ENCODE results near the gene CNTN4.
A peak's percentile ranks its signal among the peaks of the same experiment; 100 is the strongest.

The CNTN4 gene

GRCh38 chr3:2540115-2540514 lies 441.4 kb downstream of the CNTN4 start:
- Mint-ChIP-seq H3K27me3 (ENCODE audit: low read depth, poor library complexity) (no peaks in the 10 kb centered on the region), H3K27ac (peak overlapping the region; percentile 19), H3K4me3 (no peak overlapping the region), H3K36me3 (ENCODE audit: low read depth) (peaks cover 6% of the 10 kb centered on the region), H3K4me1 (peaks cover 3% of the 10 kb centered on the region), H3K9me3 (peaks cover 8% of the 10 kb centered on the region)
- TF ChIP-seq, protein P1, sequence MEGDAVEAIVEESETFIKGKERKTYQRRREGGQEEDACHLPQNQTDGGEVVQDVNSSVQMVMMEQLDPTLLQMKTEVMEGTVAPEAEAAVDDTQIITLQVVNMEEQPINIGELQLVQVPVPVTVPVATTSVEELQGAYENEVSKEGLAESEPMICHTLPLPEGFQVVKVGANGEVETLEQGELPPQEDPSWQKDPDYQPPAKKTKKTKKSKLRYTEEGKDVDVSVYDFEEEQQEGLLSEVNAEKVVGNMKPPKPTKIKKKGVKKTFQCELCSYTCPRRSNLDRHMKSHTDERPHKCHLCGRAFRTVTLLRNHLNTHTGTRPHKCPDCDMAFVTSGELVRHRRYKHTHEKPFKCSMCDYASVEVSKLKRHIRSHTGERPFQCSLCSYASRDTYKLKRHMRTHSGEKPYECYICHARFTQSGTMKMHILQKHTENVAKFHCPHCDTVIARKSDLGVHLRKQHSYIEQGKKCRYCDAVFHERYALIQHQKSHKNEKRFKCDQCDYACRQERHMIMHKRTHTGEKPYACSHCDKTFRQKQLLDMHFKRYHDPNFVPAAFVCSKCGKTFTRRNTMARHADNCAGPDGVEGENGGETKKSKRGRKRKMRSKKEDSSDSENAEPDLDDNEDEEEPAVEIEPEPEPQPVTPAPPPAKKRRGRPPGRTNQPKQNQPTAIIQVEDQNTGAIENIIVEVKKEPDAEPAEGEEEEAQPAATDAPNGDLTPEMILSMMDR (IDR thresholded peaks at IDR 0.05): no peak
- no peak for DNase-seq

DNA sequence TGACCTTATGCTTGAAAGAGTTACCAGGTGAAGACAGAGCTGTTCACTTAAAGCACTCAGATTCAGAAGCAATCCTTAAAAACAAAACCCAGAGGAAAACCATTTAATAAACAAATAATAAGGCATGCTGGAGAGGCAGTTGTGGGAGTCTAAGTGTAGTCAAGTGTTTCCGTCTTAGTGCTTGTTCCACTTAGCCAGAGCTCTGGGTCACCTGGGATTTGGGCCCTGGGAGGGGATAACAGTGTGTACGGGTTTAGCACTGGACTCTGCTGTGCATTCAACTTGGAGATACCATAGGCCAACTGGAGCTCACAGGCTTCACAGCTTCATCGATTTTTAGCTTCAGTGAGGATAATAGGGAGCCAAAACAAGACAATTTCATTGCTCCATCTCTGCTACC lies 444.6 kb downstream of the CNTN4 start:
- TF ChIP-seq, protein P1 (IDR thresholded peaks at IDR 0.05): no peak
- Mint-ChIP-seq H3K9me3 (peaks cover 30% of the 10 kb centered on the region), H3K4me3 (no peak overlapping the region), H3K27ac (no peak overlapping the region), H3K4me1 (no peaks in the 10 kb centered on the region), H3K36me3 (ENCODE audit: low read depth) (peaks cover 13% of the 10 kb centered on the region), H3K27me3 (ENCODE audit: low read depth, poor library complexity) (no peaks in the 10 kb centered on the region)
- DNase-seq: no peak

GRCh38 chr3:2544212-2544611 lies 445.5 kb downstream of the CNTN4 start:
- Mint-ChIP-seq H3K36me3 (ENCODE audit: low read depth) (peaks cover 17% of the 10 kb centered on the region), H3K27ac (no peak overlapping the region)
- TF ChIP-seq, protein P1 (IDR thresholded peaks at IDR 0.05): no peak

DNA sequence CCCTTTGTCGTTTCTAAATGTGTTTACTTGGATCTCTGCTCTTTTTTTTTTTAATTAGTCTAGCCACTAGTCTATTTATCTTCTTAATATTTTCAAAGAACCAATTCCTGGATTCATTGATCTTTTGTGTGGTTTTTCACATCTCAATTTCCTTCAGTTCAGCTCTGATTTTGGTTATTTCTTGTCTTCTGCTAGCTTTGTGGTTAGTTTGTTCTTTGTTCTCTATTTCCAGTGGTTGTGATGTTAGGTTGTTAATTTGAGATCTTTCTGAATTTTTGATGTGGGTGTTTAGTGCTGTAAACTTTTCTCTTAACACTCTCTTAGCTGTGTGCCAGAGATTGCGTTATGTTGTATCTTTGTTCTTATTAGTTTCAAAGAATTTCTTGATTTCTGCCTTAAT lies 446.1 kb downstream of the CNTN4 start:
- H3K27me3 Mint-ChIP-seq (ENCODE audit: low read depth, poor library complexity): no peaks in the 10 kb centered on the region
- H3K27ac Mint-ChIP-seq: no peak overlapping the region

More at GRCh38 chr3:2544212-2544611, 445.5 kb downstream of the CNTN4 start:
- Mint-ChIP-seq H3K9me3 (peaks cover 39% of the 10 kb centered on the region), H3K4me1 (no peaks in the 10 kb centered on the region), H3K4me3 (no peak overlapping the region), H3K27me3 (ENCODE audit: low read depth, poor library complexity) (no peaks in the 10 kb centered on the region)
- no peak for DNase-seq

DNA sequence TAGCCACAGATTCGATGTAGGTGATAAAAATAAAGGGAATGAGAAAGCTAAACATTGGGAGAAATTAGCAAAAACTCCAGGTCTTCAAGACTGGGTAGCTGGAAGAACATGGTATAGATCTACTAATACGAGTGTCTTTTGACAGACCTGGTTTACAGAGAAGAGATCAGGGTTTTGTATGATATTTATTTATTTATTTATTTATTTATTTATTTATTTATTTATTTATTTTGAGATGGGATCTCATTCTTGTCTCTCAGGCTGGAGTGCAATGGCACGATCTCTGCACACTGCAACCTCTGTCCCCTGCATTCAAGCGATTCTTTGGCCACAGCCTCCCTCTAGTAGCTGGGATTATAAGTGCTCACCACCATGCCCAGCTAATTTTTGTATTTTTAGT lies 448.4 kb downstream of the CNTN4 start:
- H3K36me3 Mint-ChIP-seq (ENCODE audit: low read depth): peaks cover 17% of the 10 kb centered on the region
- H3K27me3 Mint-ChIP-seq (ENCODE audit: low read depth, poor library complexity): no peaks in the 10 kb centered on the region
- TF ChIP-seq, protein P1 (IDR thresholded peaks at IDR 0.05): no peak
- no peak for DNase-seq
- no peak overlapping the region for H3K4me3 Mint-ChIP-seq
- H3K9me3 Mint-ChIP-seq: peaks cover 49% of the 10 kb centered on the region
- no peak overlapping the region for H3K27ac Mint-ChIP-seq
- no peaks in the 10 kb centered on the region for H3K4me1 Mint-ChIP-seq

More for the DNA sequence above, 446.1 kb downstream of the CNTN4 start:
- Mint-ChIP-seq H3K4me3 (no peak overlapping the region), H3K9me3 (peaks cover 43% of the 10 kb centered on the region), H3K36me3 (ENCODE audit: low read depth) (peaks cover 17% of the 10 kb centered on the region), H3K4me1 (no peaks in the 10 kb centered on the region)
- TF ChIP-seq, protein P1 (IDR thresholded peaks at IDR 0.05): no peak
- DNase-seq: no peak

- DNase-seq: no peak
- Mint-ChIP-seq H3K27ac (no peak overlapping the region), H3K9me3 (peaks cover 7% of the 10 kb centered on the region), H3K4me3 (no peak overlapping the region), H3K4me1 (no peaks in the 10 kb centered on the region), H3K27me3 (ENCODE audit: low read depth, poor library complexity) (no peaks in the 10 kb centered on the region), H3K36me3 (ENCODE audit: low read depth) (no peaks in the 10 kb centered on the region)
- TF ChIP-seq, protein P1 (IDR thresholded peaks at IDR 0.05): no peak
Observed at GRCh38 chr3:2554656-2555055, 456.0 kb downstream of the CNTN4 start.

Measured in nephron progenitor cell (in vitro differentiated cells).